GM23248 (cell line): Measurements from ENCODE around the gene BMAL2. TPM values are rescaled to one million over a fixed set of nuclear protein-coding genes. Genes with fewer than 3 reads are reported as not detected.

Source experiments
- DNase-seq: peaks from one replicate; pipeline ENCODE4 v3.0.0-alpha.2; 2015
- H2AFZ ChIP-seq: fragments of 200-600 bp; sonication (generic); 2 replicates; pipeline ENCODE4 v1.6.1; 2016; ENCODE audit warnings: antibody characterized with exemption
- H3F3A ChIP-seq: fragments of 200-600 bp; sonication (generic); 2 replicates; pipeline ENCODE4 v1.6.1; 2016; ENCODE audit warnings: mild to moderate bottlenecking, antibody characterized with exemption, mixed run types; ENCODE audit not compliant: insufficient read depth
- H3K27ac ChIP-seq: fragments of 200-600 bp; sonication (generic); 2 replicates; pipeline ENCODE4 v1.5.1; 2016; ENCODE audit warnings: mild to moderate bottlenecking
- H3K27me3 ChIP-seq: fragments of 200-600 bp; sonication (generic); replicated peaks from 2 replicates; pipeline ENCODE4 v1.6.1; 2016; ENCODE audit warnings: mild to moderate bottlenecking; ENCODE audit not compliant: insufficient read depth
- H3K36me3 ChIP-seq: fragments of 200-600 bp; sonication (generic); 2 replicates; pipeline ENCODE4 v1.6.1; 2016; ENCODE audit warnings: low read depth, mild to moderate bottlenecking
- H3K4me1 ChIP-seq: fragments of 200-600 bp; sonication (generic); 2 replicates; pipeline ENCODE4 v1.6.1; 2016; ENCODE audit warnings: mild to moderate bottlenecking; ENCODE audit not compliant: insufficient read depth
- H3K4me2 ChIP-seq: fragments of 200-600 bp; sonication (generic); one replicate; pipeline ENCODE4 v1.6.1; 2016; ENCODE audit warnings: mild to moderate bottlenecking; ENCODE audit not compliant: unreplicated experiment
- H3K4me3 ChIP-seq: fragments of 200-600 bp; sonication (generic); 2 replicates; pipeline ENCODE4 v1.5.1; 2016; ENCODE audit warnings: mild to moderate bottlenecking
- H3K79me2 ChIP-seq: fragments of 200-600 bp; sonication (generic); 2 replicates; pipeline ENCODE4 v1.6.1; 2016; ENCODE audit warnings: mild to moderate bottlenecking; ENCODE audit not compliant: insufficient read depth
- H3K9ac ChIP-seq: fragments of 200-600 bp; sonication (generic); 2 replicates; pipeline ENCODE4 v1.6.1; 2016; ENCODE audit warnings: mild to moderate bottlenecking
- H3K9me2 ChIP-seq: fragments of 200-600 bp; sonication (generic); 2 replicates; pipeline ENCODE4 v1.6.1; 2016; ENCODE audit warnings: mixed run types, mild to moderate bottlenecking, moderate library complexity; ENCODE audit not compliant: insufficient read depth
- H3K9me3 ChIP-seq: fragments of 200-600 bp; sonication (generic); one replicate; pipeline ENCODE4 v1.6.1; 2017; ENCODE audit warnings: low read depth
- H4K20me1 ChIP-seq: fragments of 200-600 bp; sonication (generic); 2 replicates; pipeline ENCODE4 v1.6.0; 2016; ENCODE audit not compliant: insufficient read depth
- EZH2 ChIP-seq: fragments of 200-600 bp; sonication (generic); IDR thresholded peaks from 2 replicates; pipeline ENCODE4 v1.6.1; 2018; ENCODE audit warnings: antibody characterized with exemption, mild to moderate bottlenecking; ENCODE audit not compliant: insufficient read depth, poor library complexity, severe bottlenecking
- EZH2phosphoT487 ChIP-seq: fragments of 200-600 bp; sonication (generic); IDR thresholded peaks from 2 replicates; pipeline ENCODE4 v1.6.1; 2018; ENCODE audit warnings: antibody characterized with exemption, moderate library complexity, mild to moderate bottlenecking, low read depth; ENCODE audit not compliant: insufficient read depth
- WGBS, 2 experiments: methylation state at CpG; one replicate each; pipeline ENCODE4 v1.1.6; 2015 to 2017; ENCODE audit warnings: low lambda C conversion rate in 2 of 2, low coverage in 1 of 2; ENCODE audit errors: missing lambda C conversion rate in 2 of 2; 5-methylcytosine and 5-hydroxymethylcytosine counted together
- in situ Hi-C: fragments of 300-500 bp; cut with MboI; formaldehyde crosslinking; loops from 2 replicates; pipeline ENCODE4 v1.15.0; 2020
- polyA plus RNA-seq: library from polyadenylated mRNA; unstranded; fragments of >200 nt; fragmentation: Nextera tagmentation; extraction: Ambion mirVana; gene quantifications from 2 replicates; pipeline ENCODE4 v1.2.1, GENCODE V29; 2016
- total RNA-seq: library from RNA; depleted of rRNA; stranded (reverse); fragments of >200 nt; shearing (Covaris generic); gene quantifications from 2 replicates; pipeline ENCODE4 v1.2.3, GENCODE V29; 2014

Gene BMAL2
- total and polyA plus RNA-seq, 2 experiments from 2014 or later = 14.9 to 27.3 TPM

DNA sequence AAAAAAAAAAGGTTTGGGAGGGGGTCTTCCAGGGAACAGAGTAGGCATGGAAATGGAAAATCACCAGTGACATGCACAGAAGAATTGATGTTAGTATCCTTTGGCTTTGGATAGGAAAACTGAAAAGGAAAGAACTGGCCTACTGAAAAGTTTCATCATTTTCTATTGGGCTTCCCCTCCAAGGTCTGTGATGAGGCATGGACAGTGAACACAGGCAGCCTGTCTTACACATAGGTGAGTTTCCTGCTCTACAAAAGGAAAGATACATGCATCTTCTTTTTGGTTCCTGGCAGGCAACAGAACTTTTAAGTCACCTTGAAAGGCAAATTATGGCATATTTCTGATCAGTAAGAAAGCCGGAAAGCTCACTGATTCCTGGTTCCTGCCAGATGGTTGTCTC is 5.8 kb downstream of the BMAL2 start:
- Histone ChIP-seq H3F3A (peaks cover 29% of the 10 kb centered on the region), H3K4me2 (no peak overlapping the region), H2AFZ (no peak overlapping the region), H3K4me3 (no peak overlapping the region), H3K79me2 (peaks cover 88% of the 10 kb centered on the region), H3K36me3 (no peaks in the 10 kb centered on the region), H3K9me2 (no peaks in the 10 kb centered on the region), H3K9me3 (no peaks in the 10 kb centered on the region), H3K27me3 (no peaks in the 10 kb centered on the region), H3K27ac (no peak overlapping the region), H3K4me1 (peaks cover 33% of the 10 kb centered on the region), H3K9ac (no peak overlapping the region), H4K20me1 (no peaks in the 10 kb centered on the region)
- TF ChIP-seq EZH2phosphoT487 = no peak
- in situ Hi-C loops = no loop called here
- 92 to 100% methylated on average over 1 of the region's 1 CpG for WGBS, 2 experiments
- DNase-seq = no peak

DNA sequence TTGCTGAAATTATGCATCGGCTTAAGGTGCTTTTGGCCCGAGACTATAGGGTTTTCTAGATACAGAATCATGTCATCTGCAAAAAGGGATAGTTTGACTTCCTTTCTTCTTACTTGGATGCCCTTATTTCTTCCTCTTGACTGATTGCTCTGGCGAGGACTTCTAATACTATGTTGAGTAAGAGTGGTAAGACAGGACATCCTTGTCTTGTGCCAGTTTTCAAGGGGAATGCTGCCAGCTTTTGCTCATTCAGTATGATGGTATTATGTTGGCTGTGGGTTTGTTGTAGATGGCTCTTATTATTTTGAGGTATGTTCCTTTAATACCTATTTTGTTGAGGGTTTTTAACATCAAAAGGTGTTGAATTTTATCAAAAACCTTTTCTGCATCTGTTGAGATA is 8.3 kb downstream of the BMAL2 start:
- Histone ChIP-seq H3K4me2 (no peak overlapping the region), H3K79me2 (peaks cover 79% of the 10 kb centered on the region), H3K9ac (no peak overlapping the region), H3K9me3 (no peaks in the 10 kb centered on the region), H3K4me3 (no peak overlapping the region), H3K9me2 (no peaks in the 10 kb centered on the region), H3K4me1 (peaks cover 47% of the 10 kb centered on the region), H3K36me3 (no peaks in the 10 kb centered on the region), H2AFZ (no peak overlapping the region), H4K20me1 (no peaks in the 10 kb centered on the region), H3K27me3 (no peaks in the 10 kb centered on the region), H3K27ac (no peak overlapping the region), H3F3A (peaks cover 46% of the 10 kb centered on the region)
- TF ChIP-seq EZH2 (no peak), EZH2phosphoT487 (no peak)
- 75 to 84% methylated on average over 3 of the region's 3 CpGs for WGBS, 2 experiments
- in situ Hi-C loops = no loop called here
- peak; percentile 25 for DNase-seq

DNA sequence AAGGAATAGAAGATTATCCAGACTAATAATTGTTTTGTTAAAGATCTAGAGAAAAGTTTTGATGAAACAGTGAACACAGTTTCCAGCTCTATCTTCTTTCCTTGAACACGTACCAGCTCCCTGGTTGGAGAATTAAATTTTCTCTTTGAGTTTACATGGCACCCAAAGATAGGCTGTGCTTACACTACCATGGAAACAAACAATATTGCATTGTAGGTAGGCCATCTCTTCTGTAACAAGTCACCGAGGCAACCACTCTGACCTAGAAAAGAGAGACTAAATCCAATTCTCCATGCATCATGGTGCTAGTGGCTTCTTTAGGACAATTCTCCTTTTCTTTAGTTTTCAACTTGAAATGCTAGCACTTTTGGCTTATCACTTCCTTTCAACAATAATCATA is 9.9 kb downstream of the BMAL2 start:
- Histone ChIP-seq H3K27me3 (no peaks in the 10 kb centered on the region), H3K4me2 (peak overlapping the region; percentile 71), H3K79me2 (peaks cover 82% of the 10 kb centered on the region), H3K4me1 (peaks cover 47% of the 10 kb centered on the region), H3K9me3 (no peaks in the 10 kb centered on the region), H3K36me3 (no peaks in the 10 kb centered on the region), H3F3A (peaks cover 46% of the 10 kb centered on the region), H3K4me3 (peak overlapping the region; percentile 32; the same call in 1 of the 2 replicates), H3K9ac (peak overlapping the region; percentile 67), H4K20me1 (no peaks in the 10 kb centered on the region), H3K9me2 (no peaks in the 10 kb centered on the region), H2AFZ (peak overlapping the region; percentile 29), H3K27ac (peak overlapping the region; percentile 95)
- in situ Hi-C loops = no loop called here
- DNase-seq = peak; percentile 32
- 98 to 100% methylated on average over 2 of the region's 2 CpGs for WGBS, 2 experiments
- no peak for TF ChIP-seq EZH2
- TF ChIP-seq EZH2phosphoT487 = no peak

DNA sequence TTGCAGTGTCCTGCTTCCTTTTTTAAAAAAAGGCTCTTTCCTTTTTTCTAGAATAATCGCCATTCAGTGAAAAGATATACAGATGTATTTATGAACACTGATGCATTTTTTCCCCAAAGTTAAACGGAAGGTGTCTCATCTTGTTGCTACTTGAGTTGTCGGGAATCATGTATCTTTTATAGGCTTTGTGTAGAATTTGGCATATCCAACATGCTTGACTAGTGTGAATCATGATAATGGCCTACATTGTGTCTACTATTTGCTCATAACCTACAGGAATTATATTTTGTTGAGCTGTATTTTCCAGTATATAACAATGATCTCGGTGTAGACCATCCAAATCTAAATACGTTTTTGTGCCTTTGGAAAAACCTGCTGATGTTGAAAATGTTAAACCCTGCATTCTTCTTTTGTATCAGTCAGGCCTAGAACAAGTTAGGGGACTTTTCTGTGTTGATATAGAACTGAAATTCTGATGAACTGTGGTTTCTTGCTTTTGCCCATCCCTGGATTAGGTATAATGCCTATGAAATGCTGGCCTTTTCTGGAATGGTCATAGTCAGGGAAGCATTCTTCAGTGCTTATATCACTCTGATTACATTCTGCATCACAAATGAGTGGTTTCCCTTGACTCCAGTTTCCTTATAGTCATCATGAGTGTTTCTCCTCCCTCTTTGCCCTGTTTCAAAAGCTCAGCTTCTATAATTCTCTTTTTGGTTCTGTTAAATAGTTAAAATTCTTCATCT is 10.8 kb downstream of the BMAL2 start:
- Histone ChIP-seq H3F3A (peaks cover 46% of the 10 kb centered on the region), H3K4me1 (peaks cover 47% of the 10 kb centered on the region), H3K79me2 (peaks cover 82% of the 10 kb centered on the region), H3K4me3 (peak overlapping the region; percentile 35), H3K27me3 (no peaks in the 10 kb centered on the region), H3K9me3 (no peaks in the 10 kb centered on the region), H2AFZ (peak overlapping the region; percentile 29), H3K4me2 (peak overlapping the region; percentile 71), H3K9me2 (no peaks in the 10 kb centered on the region), H4K20me1 (no peaks in the 10 kb centered on the region), H3K27ac (peak overlapping the region; percentile 95), H3K9ac (peak overlapping the region; percentile 67), H3K36me3 (no peaks in the 10 kb centered on the region)
- WGBS, 2 experiments = 22 to 32% methylated on average over 5 of the region's 5 CpGs
- no peak for TF ChIP-seq EZH2
- no peak for TF ChIP-seq EZH2phosphoT487
- in situ Hi-C loops = no loop called here
- DNase-seq = peak; percentile 94
